HG03460 (cell line): ENCODE measurements around the gene WFIKKN2.
A peak's percentile ranks its signal among the peaks of the same experiment; 100 is the strongest.
"Not testable (repeated sequence)": the region's sequence is repeated elsewhere in the genome, so short reads cannot be mapped to it uniquely, and the experiment has no call there.

Source experiments
- ATAC-seq: cut with Tn5 transposase; IDR thresholded peaks from one replicate; pipeline ENCODE4 v1.9.1; 2021; ENCODE audit not compliant: unreplicated experiment

The WFIKKN2 gene

DNA sequence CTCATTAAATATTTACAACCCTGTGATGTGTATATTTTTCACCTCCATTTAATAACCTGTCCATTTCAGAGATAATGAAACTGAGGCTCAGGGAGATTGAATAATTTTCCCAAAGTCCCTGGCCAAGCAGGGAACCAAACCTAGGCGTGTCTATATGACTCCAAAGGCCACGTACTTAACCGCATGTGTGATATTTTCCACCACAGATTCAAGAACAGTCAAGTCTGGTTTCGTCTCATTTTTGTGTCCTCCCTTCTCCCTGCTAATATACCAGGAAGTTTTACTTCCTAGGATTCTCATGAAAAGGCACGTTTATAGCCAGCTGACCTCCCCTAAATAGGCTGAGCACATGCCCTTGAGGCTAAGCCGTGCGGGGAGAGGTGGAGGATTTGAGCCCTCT, 15.3 kb downstream of the WFIKKN2 start:
- ATAC-seq: no peak

DNA sequence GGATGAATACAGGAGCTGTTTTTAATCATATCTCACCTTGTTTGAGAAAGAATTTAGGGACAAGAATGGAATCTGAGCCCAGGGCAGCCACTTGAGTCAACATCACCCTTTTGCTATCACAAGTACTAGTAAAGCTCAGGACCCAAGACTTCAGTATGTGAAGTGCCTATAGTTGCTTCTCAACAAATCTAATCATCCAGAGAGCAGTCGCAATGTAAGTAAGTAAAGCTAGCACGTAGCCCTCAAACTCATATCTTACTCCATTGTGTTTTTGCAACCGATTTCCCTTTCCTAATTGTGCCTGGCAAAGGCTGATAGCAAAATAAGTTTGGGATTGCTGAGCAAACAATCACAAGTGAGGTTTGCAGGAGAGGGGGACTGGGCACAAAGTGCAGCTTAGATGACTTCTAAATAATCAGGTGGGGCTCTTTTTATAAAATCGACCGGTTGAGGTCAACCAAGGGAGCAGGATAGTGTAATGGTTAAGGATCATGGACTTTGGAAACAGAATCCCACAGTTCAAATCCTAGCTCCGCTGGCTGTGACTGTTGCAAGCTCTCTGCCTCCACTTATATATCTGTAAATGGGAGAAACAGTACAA, 17.7 kb downstream of the WFIKKN2 start:
- ATAC-seq: no peak

- no peak for ATAC-seq
Measured at GRCh38 chr17:50853781-50854180, 18.4 kb downstream of the WFIKKN2 start.

GRCh38 chr17:50855708-50856330, 20.4 kb downstream of the WFIKKN2 start:
- no peak for ATAC-seq

- no peak for ATAC-seq
Measured at GRCh38 chr17:50856431-50856830, 21.0 kb downstream of the WFIKKN2 start.

DNA sequence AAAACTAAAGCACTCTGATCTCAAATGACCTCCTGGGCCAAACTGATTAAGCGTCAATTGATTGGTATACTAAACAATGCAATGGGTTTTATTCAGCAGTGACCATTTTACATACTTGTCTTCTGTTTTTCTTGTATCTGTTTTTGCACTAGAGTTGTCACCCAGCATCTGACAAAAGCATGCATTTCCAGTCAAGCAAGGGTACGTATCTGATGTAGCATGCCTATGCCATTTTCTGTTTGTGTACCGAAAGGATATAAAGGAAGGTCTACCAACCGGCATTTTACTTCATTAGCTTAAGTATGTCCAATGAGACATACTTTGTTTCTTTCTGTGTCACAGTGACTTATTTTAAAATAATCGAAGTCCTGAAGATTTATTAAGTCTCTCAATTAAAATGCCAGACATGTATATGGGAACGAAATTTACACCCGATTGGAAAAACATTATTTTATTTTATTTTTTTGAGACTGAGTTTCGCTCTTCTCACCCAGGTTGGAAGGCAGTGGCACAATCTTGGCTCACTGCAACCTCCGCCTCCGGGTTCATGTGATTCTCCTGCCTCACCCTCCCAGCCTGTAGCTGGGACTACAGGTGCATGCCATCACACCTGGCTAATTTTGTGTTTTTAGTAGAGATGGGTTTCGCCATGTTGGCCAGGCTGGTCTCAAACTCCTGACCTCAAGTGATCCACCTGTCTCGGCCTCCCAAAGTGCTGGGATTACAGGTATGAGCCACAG, 23.3 kb downstream of the WFIKKN2 start:
- no peak for ATAC-seq

GRCh38 chr17:50859727-50860126, 24.3 kb downstream of the WFIKKN2 start:
- not testable (repeated sequence) for ATAC-seq

GRCh38 chr17:50861334-50861676, 25.9 kb downstream of the WFIKKN2 start:
- no peak for ATAC-seq

GRCh38 chr17:50861822-50862528, 26.6 kb downstream of the WFIKKN2 start:
- no peak for ATAC-seq

GRCh38 chr17:50863221-50863843, 27.9 kb downstream of the WFIKKN2 start:
- no peak for ATAC-seq

GRCh38 chr17:50863931-50864330, 28.5 kb downstream of the WFIKKN2 start:
- ATAC-seq: no peak

- ATAC-seq: no peak
Measured at GRCh38 chr17:50864747-50865059, 29.3 kb downstream of the WFIKKN2 start.

- peak; percentile 2 for ATAC-seq
Measured at GRCh38 chr17:50865060-50865867, 29.9 kb downstream of the WFIKKN2 start.

GRCh38 chr17:50865868-50866260, 30.5 kb downstream of the WFIKKN2 start:
- no peak for ATAC-seq

- peak; percentile 68 for ATAC-seq
Measured at GRCh38 chr17:50866261-50866949, 31.0 kb downstream of the WFIKKN2 start, which contains the start of gene TOB1. TSS of gene TOB1 (minus strand) at chr17:50866354. CDS start at chr17:50864017, 2,337 bp downstream.

GRCh38 chr17:50866950-50867362, 31.6 kb downstream of the WFIKKN2 start:
- ATAC-seq: peak; percentile 17

DNA sequence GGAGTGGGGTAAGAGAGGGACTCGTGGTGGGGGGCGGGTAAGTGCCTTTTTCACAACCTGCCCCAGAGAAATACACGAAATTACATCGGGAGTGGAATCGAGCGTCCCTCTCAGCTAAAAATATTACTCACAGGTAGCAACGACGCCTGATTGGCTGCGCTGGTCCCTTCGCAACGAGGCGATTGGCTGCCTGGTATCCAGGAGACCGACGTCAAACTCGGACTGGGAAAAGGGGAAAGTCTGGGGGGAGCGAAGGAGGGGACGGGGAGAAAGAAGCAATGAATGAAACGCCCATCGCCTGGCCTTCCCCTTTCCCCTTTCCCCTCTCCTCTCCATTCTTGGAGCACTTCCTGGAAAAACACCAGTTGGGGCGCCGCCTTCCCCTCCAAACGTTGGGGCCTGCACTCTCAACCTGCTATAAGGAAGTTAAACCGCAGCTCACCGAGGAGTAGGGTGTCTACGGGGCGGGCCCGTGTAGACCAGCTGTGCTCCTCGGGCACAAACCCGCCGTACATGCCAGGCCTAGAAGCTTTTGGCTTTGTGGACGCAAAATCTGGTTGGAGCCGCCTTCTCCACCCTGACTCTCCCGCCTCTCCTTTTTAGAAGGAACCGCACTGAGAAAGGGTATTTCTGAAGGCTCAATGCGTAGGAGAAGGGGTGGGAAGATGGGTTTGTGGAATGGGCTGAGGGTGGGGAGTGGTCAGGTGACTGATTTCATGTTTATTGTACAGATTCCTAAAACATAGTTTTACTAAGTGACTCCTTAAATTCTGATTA, 32.2 kb downstream of the WFIKKN2 start:
- ATAC-seq: peak; percentile 38

DNA sequence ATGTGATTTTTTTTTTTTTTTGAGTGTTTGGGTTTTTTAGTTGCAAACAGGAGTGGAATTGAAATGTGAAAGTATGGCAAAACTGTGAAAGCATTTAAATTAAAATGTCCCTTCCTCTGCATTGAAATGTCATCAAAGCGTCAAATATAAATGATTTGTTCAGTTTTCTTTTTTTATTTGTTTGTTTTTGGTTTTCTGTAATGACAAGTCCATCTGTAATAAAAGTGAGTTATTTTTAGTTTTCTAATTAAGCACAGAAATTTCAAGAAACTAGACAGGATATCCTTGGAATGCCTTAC, 32.7 kb downstream of the WFIKKN2 start:
- ATAC-seq: no peak

DNA sequence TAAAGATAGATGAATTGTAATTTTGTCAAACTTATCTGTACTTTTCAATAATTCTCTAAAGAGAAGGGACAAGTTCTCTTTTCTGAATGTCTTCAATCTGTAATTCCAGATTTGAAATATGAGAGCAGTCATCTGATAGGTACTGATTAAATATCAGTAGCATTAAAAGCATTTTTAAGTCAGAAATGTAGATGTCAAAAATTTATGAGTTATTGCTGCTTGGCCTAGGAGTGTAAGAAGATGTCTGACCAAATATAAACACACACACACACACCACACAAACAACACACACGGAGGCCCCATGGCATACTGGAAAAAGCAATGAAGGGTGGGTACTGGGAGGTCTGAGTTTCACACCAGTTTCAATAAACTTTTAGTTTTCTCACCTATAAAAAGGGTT, 33.2 kb downstream of the WFIKKN2 start:
- ATAC-seq: no peak
